SK-N-SH treated with all-trans-retinoic acid at 6 μM for 48 hours (cell line): ENCODE data around the gene TRIB2.

Source experiments
- ATAC-seq: fragments of 200-7000 bp; cut with Tn5 transposase; 3 replicates; pipeline ENCODE4 v1.9.1; 2020; ENCODE audit warnings: mild to moderate bottlenecking, moderate library complexity
- ARNTL ChIP-seq: fragments of 450-650 bp; formaldehyde crosslinking; IDR thresholded peaks from 2 replicates; pipeline ENCODE4 v1.5.0; 2020; ENCODE audit warnings: low read depth, mild to moderate bottlenecking, moderate library complexity, borderline replicate concordance
- BACH2 ChIP-seq: fragments of 250-450 bp; sonication (Bioruptor Pico); IDR thresholded peaks from 2 replicates; pipeline ENCODE4 v1.9.0; 2021; ENCODE audit warnings: mild to moderate bottlenecking, borderline replicate concordance
- CREB5 ChIP-seq: fragments of 250-450 bp; sonication (Bioruptor Pico); IDR thresholded peaks from 2 replicates; pipeline ENCODE4 v1.5.1; 2020; ENCODE audit warnings: low read depth, mild to moderate bottlenecking, moderate library complexity
- CSDC2 ChIP-seq: fragments of 250-450 bp; sonication (Bioruptor Pico); IDR thresholded peaks from 2 replicates; pipeline ENCODE4 v1.5.0; 2020; ENCODE audit warnings: mild to moderate bottlenecking, moderate library complexity
- CSRNP3 ChIP-seq: fragments of 250-450 bp; sonication (Bioruptor Pico); IDR thresholded peaks from 2 replicates; pipeline ENCODE4 v1.5.1; 2021; ENCODE audit warnings: mild to moderate bottlenecking, moderate library complexity
- ESRRG ChIP-seq: fragments of 250-450 bp; sonication (Bioruptor Pico); IDR thresholded peaks from 2 replicates; pipeline ENCODE4 v1.6.1; 2021; ENCODE audit warnings: mild to moderate bottlenecking
- GLIS3 ChIP-seq: fragments of 250-450 bp; sonication (Bioruptor Pico); IDR thresholded peaks from 2 replicates; pipeline ENCODE4 v1.5.0; 2020; ENCODE audit warnings: mild to moderate bottlenecking, moderate library complexity
- OSR1 ChIP-seq: fragments of 250-450 bp; sonication (Bioruptor Pico); IDR thresholded peaks from 2 replicates; pipeline ENCODE4 v1.8.0; 2022; ENCODE audit warnings: moderate library complexity, mild to moderate bottlenecking, inconsistent platforms
- SNAI2 ChIP-seq: fragments of 250-450 bp; sonication (Bioruptor Pico); IDR thresholded peaks from 2 replicates; pipeline ENCODE4 v1.5.0; 2020; ENCODE audit warnings: mild to moderate bottlenecking, moderate library complexity
- TCF4 ChIP-seq: fragments of 250-450 bp; sonication (Bioruptor Pico); IDR thresholded peaks from 2 replicates; pipeline ENCODE4 v1.8.0; 2021; ENCODE audit warnings: mild to moderate bottlenecking, moderate library complexity, borderline replicate concordance
- TOX ChIP-seq: fragments of 250-450 bp; sonication (Bioruptor Pico); IDR thresholded peaks from 2 replicates; pipeline ENCODE4 v1.8.0; 2021; ENCODE audit warnings: mild to moderate bottlenecking, moderate library complexity, borderline replicate concordance
- ZFP3 ChIP-seq: fragments of 250-450 bp; sonication (Bioruptor Pico); IDR thresholded peaks from 2 replicates; pipeline ENCODE4 v1.5.0; 2020; ENCODE audit warnings: mild to moderate bottlenecking, moderate library complexity
- ZNF565 ChIP-seq: fragments of 450-650 bp; formaldehyde crosslinking; conservative IDR thresholded peaks from 2 replicates; pipeline ENCODE4 v1.5.0; 2020; ENCODE audit warnings: low read depth, mild to moderate bottlenecking, moderate library complexity
- ZNF70 ChIP-seq: fragments of 450-650 bp; formaldehyde crosslinking; IDR thresholded peaks from 2 replicates; pipeline ENCODE4 v1.5.0; 2020; ENCODE audit warnings: mild to moderate bottlenecking, moderate library complexity
- ZNF8 ChIP-seq: fragments of 450-650 bp; formaldehyde crosslinking; IDR thresholded peaks from 2 replicates; pipeline ENCODE4 v1.5.0; 2020; ENCODE audit warnings: mild to moderate bottlenecking, moderate library complexity
- TF ChIP-seq, protein P1 (sequence below): fragments of 250-450 bp; sonication (Bioruptor Pico); IDR thresholded peaks from 2 replicates; pipeline ENCODE4 v1.8.0; 2020; ENCODE audit warnings: mild to moderate bottlenecking, moderate library complexity, borderline replicate concordance
- TF ChIP-seq, protein P2 (sequence below): fragments of 250-450 bp; sonication (Bioruptor Pico); IDR thresholded peaks from 2 replicates; pipeline ENCODE4 v1.5.0; 2020; ENCODE audit warnings: mild to moderate bottlenecking, moderate library complexity
- TF ChIP-seq, protein P3 (sequence below): fragments of 250-450 bp; sonication (Bioruptor Pico); IDR thresholded peaks from 2 replicates; pipeline ENCODE4 v1.8.0; 2021; ENCODE audit warnings: low read depth, mild to moderate bottlenecking, moderate library complexity, borderline replicate concordance

The TRIB2 gene

GRCh38 chr2:12685956-12686355 lies 30.8 kb upstream of the TRIB2 start:
- no peak for ATAC-seq
- no peak for TF ChIP-seq ZNF70 (CRISPR knock-in tag)
- no peak for TF ChIP-seq GLIS3
- TF ChIP-seq SNAI2 (CRISPR knock-in tag): no peak
- TF ChIP-seq, protein P1, sequence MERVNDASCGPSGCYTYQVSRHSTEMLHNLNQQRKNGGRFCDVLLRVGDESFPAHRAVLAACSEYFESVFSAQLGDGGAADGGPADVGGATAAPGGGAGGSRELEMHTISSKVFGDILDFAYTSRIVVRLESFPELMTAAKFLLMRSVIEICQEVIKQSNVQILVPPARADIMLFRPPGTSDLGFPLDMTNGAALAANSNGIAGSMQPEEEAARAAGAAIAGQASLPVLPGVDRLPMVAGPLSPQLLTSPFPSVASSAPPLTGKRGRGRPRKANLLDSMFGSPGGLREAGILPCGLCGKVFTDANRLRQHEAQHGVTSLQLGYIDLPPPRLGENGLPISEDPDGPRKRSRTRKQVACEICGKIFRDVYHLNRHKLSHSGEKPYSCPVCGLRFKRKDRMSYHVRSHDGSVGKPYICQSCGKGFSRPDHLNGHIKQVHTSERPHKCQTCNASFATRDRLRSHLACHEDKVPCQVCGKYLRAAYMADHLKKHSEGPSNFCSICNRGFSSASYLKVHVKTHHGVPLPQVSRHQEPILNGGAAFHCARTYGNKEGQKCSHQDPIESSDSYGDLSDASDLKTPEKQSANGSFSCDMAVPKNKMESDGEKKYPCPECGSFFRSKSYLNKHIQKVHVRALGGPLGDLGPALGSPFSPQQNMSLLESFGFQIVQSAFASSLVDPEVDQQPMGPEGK (CRISPR knock-in tag): no peak

- ATAC-seq: no peak
- TF ChIP-seq ARNTL (CRISPR knock-in tag): no peak
- TF ChIP-seq TCF4 (CRISPR knock-in tag): no peak
- TF ChIP-seq, protein P2, sequence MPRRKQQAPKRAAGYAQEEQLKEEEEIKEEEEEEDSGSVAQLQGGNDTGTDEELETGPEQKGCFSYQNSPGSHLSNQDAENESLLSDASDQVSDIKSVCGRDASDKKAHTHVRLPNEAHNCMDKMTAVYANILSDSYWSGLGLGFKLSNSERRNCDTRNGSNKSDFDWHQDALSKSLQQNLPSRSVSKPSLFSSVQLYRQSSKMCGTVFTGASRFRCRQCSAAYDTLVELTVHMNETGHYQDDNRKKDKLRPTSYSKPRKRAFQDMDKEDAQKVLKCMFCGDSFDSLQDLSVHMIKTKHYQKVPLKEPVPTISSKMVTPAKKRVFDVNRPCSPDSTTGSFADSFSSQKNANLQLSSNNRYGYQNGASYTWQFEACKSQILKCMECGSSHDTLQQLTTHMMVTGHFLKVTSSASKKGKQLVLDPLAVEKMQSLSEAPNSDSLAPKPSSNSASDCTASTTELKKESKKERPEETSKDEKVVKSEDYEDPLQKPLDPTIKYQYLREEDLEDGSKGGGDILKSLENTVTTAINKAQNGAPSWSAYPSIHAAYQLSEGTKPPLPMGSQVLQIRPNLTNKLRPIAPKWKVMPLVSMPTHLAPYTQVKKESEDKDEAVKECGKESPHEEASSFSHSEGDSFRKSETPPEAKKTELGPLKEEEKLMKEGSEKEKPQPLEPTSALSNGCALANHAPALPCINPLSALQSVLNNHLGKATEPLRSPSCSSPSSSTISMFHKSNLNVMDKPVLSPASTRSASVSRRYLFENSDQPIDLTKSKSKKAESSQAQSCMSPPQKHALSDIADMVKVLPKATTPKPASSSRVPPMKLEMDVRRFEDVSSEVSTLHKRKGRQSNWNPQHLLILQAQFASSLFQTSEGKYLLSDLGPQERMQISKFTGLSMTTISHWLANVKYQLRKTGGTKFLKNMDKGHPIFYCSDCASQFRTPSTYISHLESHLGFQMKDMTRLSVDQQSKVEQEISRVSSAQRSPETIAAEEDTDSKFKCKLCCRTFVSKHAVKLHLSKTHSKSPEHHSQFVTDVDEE (CRISPR knock-in tag): no peak
- TF ChIP-seq ZNF8 (CRISPR knock-in tag): no peak
- TF ChIP-seq CSRNP3 (CRISPR knock-in tag): no peak
- TF ChIP-seq, protein P3, sequence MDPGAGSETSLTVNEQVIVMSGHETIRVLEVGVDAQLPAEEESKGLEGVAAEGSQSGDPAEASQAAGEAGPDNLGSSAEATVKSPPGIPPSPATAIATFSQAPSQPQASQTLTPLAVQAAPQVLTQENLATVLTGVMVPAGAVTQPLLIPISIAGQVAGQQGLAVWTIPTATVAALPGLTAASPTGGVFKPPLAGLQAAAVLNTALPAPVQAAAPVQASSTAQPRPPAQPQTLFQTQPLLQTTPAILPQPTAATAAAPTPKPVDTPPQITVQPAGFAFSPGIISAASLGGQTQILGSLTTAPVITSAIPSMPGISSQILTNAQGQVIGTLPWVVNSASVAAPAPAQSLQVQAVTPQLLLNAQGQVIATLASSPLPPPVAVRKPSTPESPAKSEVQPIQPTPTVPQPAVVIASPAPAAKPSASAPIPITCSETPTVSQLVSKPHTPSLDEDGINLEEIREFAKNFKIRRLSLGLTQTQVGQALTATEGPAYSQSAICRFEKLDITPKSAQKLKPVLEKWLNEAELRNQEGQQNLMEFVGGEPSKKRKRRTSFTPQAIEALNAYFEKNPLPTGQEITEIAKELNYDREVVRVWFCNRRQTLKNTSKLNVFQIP (CRISPR knock-in tag): no peak
- TF ChIP-seq OSR1: no peak
- TF ChIP-seq ZFP3: no peak
- TF ChIP-seq CREB5: no peak
- no peak for TF ChIP-seq TOX (CRISPR knock-in tag)
- no peak for TF ChIP-seq ESRRG
- TF ChIP-seq BACH2: no peak
- TF ChIP-seq, all 23 proteins: peak for 0
Observed at GRCh38 chr2:12686708-12687283, 29.9 kb upstream of the TRIB2 start.

DNA sequence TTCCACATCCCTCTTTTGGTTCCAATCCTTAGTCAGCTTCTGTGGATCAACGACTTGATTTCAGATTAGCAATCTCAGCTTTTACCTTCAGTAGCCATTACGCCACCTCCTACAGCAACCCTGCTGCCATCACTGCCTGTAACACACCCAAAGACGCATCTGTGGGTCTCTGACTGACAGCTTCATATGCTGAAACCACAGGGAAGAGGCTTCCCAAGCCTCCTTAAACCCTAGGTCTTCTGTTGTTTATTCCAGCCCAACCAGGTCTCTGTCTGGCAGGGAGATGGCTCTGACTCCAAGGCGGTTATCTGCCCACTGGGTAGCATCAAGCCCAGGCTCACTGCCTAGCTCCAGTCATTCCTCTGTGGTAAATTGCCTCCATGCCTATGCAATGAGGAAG lies 28.6 kb upstream of the TRIB2 start:
- ATAC-seq: no peak
- TF ChIP-seq SNAI2 (CRISPR knock-in tag): no peak
- no peak for TF ChIP-seq CSRNP3 (CRISPR knock-in tag)
- no peak for TF ChIP-seq ZNF565 (CRISPR knock-in tag)

- no peak for ATAC-seq
- TF ChIP-seq CSRNP3 (CRISPR knock-in tag) (no peak), OSR1 (no peak), ESRRG (no peak), ZNF70 (CRISPR knock-in tag) (no peak), CSDC2 (no peak), TOX (CRISPR knock-in tag) (no peak)
- TF ChIP-seq, protein P2 (CRISPR knock-in tag): no peak
- TF ChIP-seq, protein P3 (CRISPR knock-in tag): no peak
Observed at GRCh38 chr2:12688893-12689292, 27.8 kb upstream of the TRIB2 start.
